Mesenchymal stem cell (in vitro differentiated cells and primary cell): ENCODE measurements around the gene UBLCP1.

Experiments
- DNase-seq: peaks from one replicate; pipeline ENCODE4 v3.0.0-alpha.2; 2013
- H2AFZ ChIP-seq: one replicate; pipeline ENCODE4 v1.6.1; 2013; ENCODE audit warnings: low read depth, mild to moderate bottlenecking, control low read depth, inconsistent platforms, low read length, moderate library complexity
- H2AK5ac ChIP-seq: 2 replicates; pipeline ENCODE4 v1.6.1; 2013; ENCODE audit warnings: low read length, moderate library complexity, mild to moderate bottlenecking, inconsistent platforms; ENCODE audit not compliant: severe bottlenecking
- H2BK120ac ChIP-seq: one replicate; pipeline ENCODE4 v1.6.1; 2013; ENCODE audit warnings: low read depth, mild to moderate bottlenecking, inconsistent platforms, low read length, moderate library complexity
- H2BK12ac ChIP-seq, 2 experiments: one replicate each; pipeline ENCODE4 v1.6.1; 2013; ENCODE audit warnings: inconsistent platforms in 2 of 2, low read length in 2 of 2, mild to moderate bottlenecking in 2 of 2, moderate library complexity in 2 of 2, control low read depth in 1 of 2
- H2BK15ac ChIP-seq: one replicate; pipeline ENCODE4 v1.6.1; 2013; ENCODE audit warnings: mild to moderate bottlenecking, low read depth, inconsistent platforms; ENCODE audit not compliant: poor library complexity, severe bottlenecking
- H2BK5ac ChIP-seq: 2 replicates; pipeline ENCODE4 v1.6.1; 2013; ENCODE audit warnings: low read depth, mild to moderate bottlenecking, low read length, control low read depth, inconsistent platforms; ENCODE audit not compliant: poor library complexity, severe bottlenecking
- H3K14ac ChIP-seq, 2 experiments: one replicate each; pipeline ENCODE4 v1.6.1; 2013; ENCODE audit warnings: inconsistent platforms in 2 of 2, low read length in 2 of 2, control low read depth in 1 of 2, mild to moderate bottlenecking in 1 of 2, moderate library complexity in 1 of 2
- H3K18ac ChIP-seq, 2 experiments: one replicate each; pipeline ENCODE4 v1.6.1; 2013; ENCODE audit warnings: inconsistent platforms in 2 of 2, low read length in 2 of 2, control low read depth in 1 of 2, low read depth in 1 of 2, mild to moderate bottlenecking in 1 of 2
- H3K23ac ChIP-seq, 2 experiments: one replicate each; pipeline ENCODE4 v1.6.1; 2013; ENCODE audit warnings: inconsistent platforms in 2 of 2, low read length in 2 of 2, mild to moderate bottlenecking in 2 of 2, moderate library complexity in 2 of 2, control low read depth in 1 of 2
- H3K27ac ChIP-seq: 2 replicates; pipeline ENCODE4 v1.5.1; 2013; ENCODE audit warnings: mild to moderate bottlenecking, moderate library complexity, low read length, control low read depth, inconsistent platforms; ENCODE audit not compliant: poor library complexity, severe bottlenecking
- H3K27me3 ChIP-seq, 2 experiments: 2 replicates each; pipeline versions ENCODE4 v1.6.1 to v1.7.0; 2013; ENCODE audit warnings: low read length in 2 of 2, mild to moderate bottlenecking in 2 of 2, moderate library complexity in 2 of 2, control low read depth in 1 of 2, inconsistent platforms in 1 of 2; ENCODE audit not compliant: control insufficient read depth in 1 of 2, insufficient read depth in 1 of 2
- H3K36me3 ChIP-seq, 2 experiments: 2 replicates each; pipeline versions ENCODE4 v1.6.1 to v1.7.0; 2013; ENCODE audit warnings: low read length in 2 of 2, control low read depth in 1 of 2, inconsistent platforms in 1 of 2, low read depth in 1 of 2, mild to moderate bottlenecking in 1 of 2; ENCODE audit not compliant: insufficient read depth in 2 of 2, control insufficient read depth in 1 of 2
- H3K4ac ChIP-seq, 2 experiments: one replicate each; pipeline ENCODE4 v1.6.1; 2013; ENCODE audit warnings: inconsistent platforms in 2 of 2, low read length in 2 of 2, mild to moderate bottlenecking in 2 of 2, moderate library complexity in 2 of 2, control low read depth in 1 of 2, low read depth in 1 of 2
- H3K4me1 ChIP-seq: 2 replicates; pipeline ENCODE4 v1.6.1; 2013; ENCODE audit warnings: low read depth, low read length, control low read depth; ENCODE audit not compliant: control insufficient read depth, insufficient read depth
- H3K4me2 ChIP-seq: 2 replicates; pipeline ENCODE4 v1.6.1; 2013; ENCODE audit warnings: low read length, mild to moderate bottlenecking, inconsistent platforms; ENCODE audit not compliant: poor library complexity, severe bottlenecking
- H3K4me3 ChIP-seq, 2 experiments: 2 replicates each; pipeline versions ENCODE4 v1.5.1 to v1.7.0; 2013; ENCODE audit warnings: low read length in 2 of 2, mild to moderate bottlenecking in 2 of 2, control low read depth in 1 of 2, low read depth in 1 of 2; ENCODE audit not compliant: insufficient read depth in 1 of 2
- H3K79me1 ChIP-seq: replicated peaks from 2 replicates; pipeline ENCODE4 v1.6.1; 2013; ENCODE audit warnings: mild to moderate bottlenecking, control low read depth, low read length, inconsistent platforms; ENCODE audit not compliant: poor library complexity, severe bottlenecking
- H3K9ac ChIP-seq: 2 replicates; pipeline ENCODE4 v1.7.0; 2013; ENCODE audit warnings: mild to moderate bottlenecking, low read length, moderate library complexity
- H3K9me3 ChIP-seq: 2 replicates; pipeline ENCODE4 v1.7.0; 2013; ENCODE audit warnings: mild to moderate bottlenecking, low read length; ENCODE audit not compliant: control insufficient read depth
- H4K8ac ChIP-seq: one replicate; pipeline ENCODE4 v1.6.1; 2013; ENCODE audit warnings: inconsistent platforms, mild to moderate bottlenecking, low read length, moderate library complexity
- H4K91ac ChIP-seq: one replicate; pipeline ENCODE4 v1.6.1; 2013; ENCODE audit warnings: mild to moderate bottlenecking, low read length, inconsistent platforms
- WGBS: methylation state at CpG from one replicate; pipeline ENCODE4 v1.1.7; 2013; ENCODE audit warnings: mixed read lengths; 5-methylcytosine and 5-hydroxymethylcytosine counted together

The UBLCP1 gene

GRCh38 chr5:159304961-159305595 lies 42.0 kb downstream of the UBLCP1 start:
- H3K18ac ChIP-seq: no peak overlapping the region
- no peaks in the 10 kb centered on the region for H3K4me1 ChIP-seq
- H3K27ac ChIP-seq: no peak overlapping the region
- no peak overlapping the region for H4K91ac ChIP-seq
- no peak overlapping the region for H2AFZ ChIP-seq
- H2AK5ac ChIP-seq: no peak overlapping the region
- H2BK15ac ChIP-seq: no peak overlapping the region
- no peak overlapping the region for H2BK120ac ChIP-seq
- H3K27me3 ChIP-seq: peaks cover 19 to 48% of the 10 kb centered on the region in 2 experiments
- no peak overlapping the region for H2BK12ac ChIP-seq
- no peak overlapping the region for H2BK5ac ChIP-seq
- no peak overlapping the region for H3K9ac ChIP-seq
- no peak overlapping the region for H3K23ac ChIP-seq
- WGBS: 70% methylated on average over 5 of the region's 5 CpGs
- no peak overlapping the region for H3K14ac ChIP-seq
- no peak overlapping the region for H3K4ac ChIP-seq
- peaks cover 24% of the 10 kb centered on the region for H3K9me3 ChIP-seq
- H3K36me3 ChIP-seq: no peaks in the 10 kb centered on the region
- DNase-seq: no peak
- no peak overlapping the region for H4K8ac ChIP-seq
- no peak overlapping the region for H3K4me2 ChIP-seq
- no peaks in the 10 kb centered on the region for H3K79me1 ChIP-seq
- no peak overlapping the region for H3K4me3 ChIP-seq

- Histone ChIP-seq H3K4me2 (no peak overlapping the region), H4K91ac (no peak overlapping the region), H3K36me3 (no peaks in the 10 kb centered on the region), H3K79me1 (no peaks in the 10 kb centered on the region), H3K9ac (no peak overlapping the region), H2BK120ac (no peak overlapping the region), H3K4me3 (no peak overlapping the region), H3K23ac (no peak overlapping the region), H2AK5ac (no peak overlapping the region), H3K4me1 (peaks cover 3% of the 10 kb centered on the region), H2BK5ac (no peak overlapping the region), H3K18ac (no peak overlapping the region), H2AFZ (no peak overlapping the region), H2BK15ac (no peak overlapping the region), H4K8ac (no peak overlapping the region), H3K4ac (no peak overlapping the region), H3K27me3 (peaks cover 56 to 78% of the 10 kb centered on the region in 2 experiments), H2BK12ac (no peak overlapping the region), H3K9me3 (no peaks in the 10 kb centered on the region), H3K27ac (no peak overlapping the region), H3K14ac (no peak overlapping the region)
- DNase-seq: no peak
- WGBS: 66% methylated on average over 6 of the region's 8 CpGs
These were observed 46.8 kb downstream of the UBLCP1 start for GRCh38 chr5:159309689-159310433.

GRCh38 chr5:159310511-159310910 lies 47.4 kb downstream of the UBLCP1 start:
- no peak overlapping the region for H3K18ac ChIP-seq
- no peak overlapping the region for H3K27ac ChIP-seq
- no peak overlapping the region for H2BK12ac ChIP-seq
- no peak overlapping the region for H2BK120ac ChIP-seq
- no peak for DNase-seq
- H3K4ac ChIP-seq: no peak overlapping the region
- H3K14ac ChIP-seq: no peak overlapping the region
- H3K27me3 ChIP-seq: peaks cover 56 to 73% of the 10 kb centered on the region in 2 experiments
- 4% methylated on average over 26 of the region's 26 CpGs for WGBS
- H4K8ac ChIP-seq: no peak overlapping the region
- no peaks in the 10 kb centered on the region for H3K36me3 ChIP-seq
- no peaks in the 10 kb centered on the region for H3K79me1 ChIP-seq
- no peak overlapping the region for H2AK5ac ChIP-seq
- no peak overlapping the region for H4K91ac ChIP-seq
- H3K4me1 ChIP-seq: peaks cover 3% of the 10 kb centered on the region
- H3K9me3 ChIP-seq: no peaks in the 10 kb centered on the region
- peak overlapping the region in 1 of 2 experiments; percentile 72 for H3K23ac ChIP-seq
- H3K9ac ChIP-seq: peak overlapping the region; percentile 36
- no peak overlapping the region for H2BK5ac ChIP-seq
- peak overlapping the region; percentile 65 for H3K4me2 ChIP-seq
- no peak overlapping the region for H2BK15ac ChIP-seq
- peak overlapping the region in 1 of 2 experiments; percentile 51 for H3K4me3 ChIP-seq
- peak overlapping the region; percentile 83 for H2AFZ ChIP-seq

- H2BK12ac ChIP-seq: no peak overlapping the region
- H3K14ac ChIP-seq: no peak overlapping the region
- peaks cover 56 to 69% of the 10 kb centered on the region in 2 experiments for H3K27me3 ChIP-seq
- H3K4me1 ChIP-seq: peaks cover 3% of the 10 kb centered on the region
- WGBS: 93% methylated on average over 6 of the region's 7 CpGs
- no peak overlapping the region for H3K27ac ChIP-seq
- H3K9ac ChIP-seq: peak overlapping the region; percentile 36
- peak overlapping the region in 1 of 2 experiments; percentile 51 for H3K4me3 ChIP-seq
- no peaks in the 10 kb centered on the region for H3K79me1 ChIP-seq
- no peak overlapping the region for H2BK120ac ChIP-seq
- no peak overlapping the region for H4K91ac ChIP-seq
- no peak for DNase-seq
- H2BK15ac ChIP-seq: no peak overlapping the region
- no peak overlapping the region for H2BK5ac ChIP-seq
- H2AFZ ChIP-seq: no peak overlapping the region
- no peak overlapping the region for H4K8ac ChIP-seq
- H3K23ac ChIP-seq: no peak overlapping the region
- H3K36me3 ChIP-seq: no peaks in the 10 kb centered on the region
- no peak overlapping the region for H3K4ac ChIP-seq
- no peaks in the 10 kb centered on the region for H3K9me3 ChIP-seq
- H3K4me2 ChIP-seq: no peak overlapping the region
- no peak overlapping the region for H3K18ac ChIP-seq
- no peak overlapping the region for H2AK5ac ChIP-seq
These were observed 48.0 kb downstream of the UBLCP1 start for GRCh38 chr5:159311063-159311462.
